ENCODE data around the gene TPP1. TPM values are rescaled to one million over a fixed set of nuclear protein-coding genes. Genes with fewer than 3 reads are reported as not detected.

Gene TPP1
- total RNA-seq, 1 donor from 2014 or later, result 133 TPM

- DNase-seq (ENCODE audit: low spot score), result peak; percentile 99
Measured at GRCh38 chr11:6612213-6613041, 6.8 kb downstream of the TPP1 start, which contains the start of gene TAF10. TSS of gene TAF10 (minus strand) at chr11:6612216. CDS start at chr11:6612189, 27 bp downstream.

- no peak for DNase-seq (ENCODE audit: low spot score)
Measured at GRCh38 chr11:6611963-6612212, 7.3 kb downstream of the TPP1 start.

GRCh38 chr11:6611092-6611962 lies 7.9 kb downstream of the TPP1 start:
- peak; percentile 91 for DNase-seq (ENCODE audit: low spot score)

GRCh38 chr11:6610591-6610990 lies 8.6 kb downstream of the TPP1 start:
- no peak for DNase-seq (ENCODE audit: low spot score)

GRCh38 chr11:6609502-6610015 lies 9.7 kb downstream of the TPP1 start:
- peak; percentile 85 for DNase-seq (ENCODE audit: low spot score)

- no peak for DNase-seq (ENCODE audit: low spot score)
Measured at GRCh38 chr11:6608726-6609501, 10.3 kb downstream of the TPP1 start.

- DNase-seq (ENCODE audit: low spot score), result no peak
Measured at GRCh38 chr11:6608011-6608410, 11.2 kb downstream of the TPP1 start.

GRCh38 chr11:6607190-6607795 lies 11.9 kb downstream of the TPP1 start:
- DNase-seq (ENCODE audit: low spot score), result no peak

GRCh38 chr11:6606471-6607189 lies 12.6 kb downstream of the TPP1 start:
- DNase-seq (ENCODE audit: low spot score), result peak; percentile 94

GRCh38 chr11:6604790-6605189 lies 14.4 kb downstream of the TPP1 start:
- DNase-seq (ENCODE audit: low spot score), result no peak

- peak; percentile 89 for DNase-seq (ENCODE audit: low spot score)
Measured at GRCh38 chr11:6604081-6604626, 15.1 kb downstream of the TPP1 start.

GRCh38 chr11:6603287-6604080 lies 15.7 kb downstream of the TPP1 start, which contains the start of the genes ILK and RRP8:
TSS of gene ILK (plus strand) at chr11:6603774. CDS start at chr11:6604272, 498 bp downstream.
TSS of gene RRP8 (minus strand) at chr11:6603616. CDS start at chr11:6603502, 114 bp downstream.
- peak; percentile 98 for DNase-seq (ENCODE audit: low spot score)

- no peak for DNase-seq (ENCODE audit: low spot score)
Measured at GRCh38 chr11:6602096-6602940, 16.9 kb downstream of the TPP1 start.

- no peak for DNase-seq (ENCODE audit: low spot score)
Measured at GRCh38 chr11:6601041-6601461, 18.2 kb downstream of the TPP1 start.

- DNase-seq (ENCODE audit: low spot score), result no peak
Measured at GRCh38 chr11:6599881-6600390, 19.3 kb downstream of the TPP1 start.

- DNase-seq (ENCODE audit: low spot score), result no peak
Measured at GRCh38 chr11:6599449-6599848, 19.8 kb downstream of the TPP1 start.

- no peak for DNase-seq (ENCODE audit: low spot score)
Measured at GRCh38 chr11:6598555-6598954, 20.7 kb downstream of the TPP1 start.

Measured in mesenteric fat pad (tissue), 1 donor.